ENCODE data around the gene SEC63.
"Not testable (repeated sequence)": the region's sequence is repeated elsewhere in the genome, so short reads cannot be mapped to it uniquely, and the experiment has no call there.

Gene SEC63

DNA sequence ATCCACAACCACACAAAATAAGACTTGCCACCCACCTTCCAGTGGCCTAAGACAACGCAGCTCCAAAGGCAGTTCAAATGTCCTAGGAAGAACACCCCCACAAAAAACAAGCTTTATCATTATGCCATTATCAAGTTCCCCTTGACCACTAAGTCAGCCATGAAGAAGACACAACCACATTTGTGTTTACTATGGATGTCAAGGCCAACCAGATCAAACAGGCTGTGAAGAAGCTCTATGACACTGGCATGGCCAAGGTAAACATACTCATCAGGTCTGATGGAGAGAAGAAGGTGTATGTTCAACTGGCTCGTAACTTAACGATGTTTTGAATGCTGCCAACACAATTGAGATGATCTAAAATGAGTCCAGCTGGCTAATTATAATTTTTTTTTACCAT, 26.1 kb downstream of the SEC63 start:
- DNase-seq (ENCODE audit: low read depth) = no peak

- no peak for DNase-seq (ENCODE audit: low read depth)
Observed at GRCh38 chr6:107928984-107929383, 29.0 kb downstream of the SEC63 start.

GRCh38 chr6:107926697-107927544, 31.1 kb downstream of the SEC63 start:
- DNase-seq (ENCODE audit: low read depth) = not testable (repeated sequence)

DNA sequence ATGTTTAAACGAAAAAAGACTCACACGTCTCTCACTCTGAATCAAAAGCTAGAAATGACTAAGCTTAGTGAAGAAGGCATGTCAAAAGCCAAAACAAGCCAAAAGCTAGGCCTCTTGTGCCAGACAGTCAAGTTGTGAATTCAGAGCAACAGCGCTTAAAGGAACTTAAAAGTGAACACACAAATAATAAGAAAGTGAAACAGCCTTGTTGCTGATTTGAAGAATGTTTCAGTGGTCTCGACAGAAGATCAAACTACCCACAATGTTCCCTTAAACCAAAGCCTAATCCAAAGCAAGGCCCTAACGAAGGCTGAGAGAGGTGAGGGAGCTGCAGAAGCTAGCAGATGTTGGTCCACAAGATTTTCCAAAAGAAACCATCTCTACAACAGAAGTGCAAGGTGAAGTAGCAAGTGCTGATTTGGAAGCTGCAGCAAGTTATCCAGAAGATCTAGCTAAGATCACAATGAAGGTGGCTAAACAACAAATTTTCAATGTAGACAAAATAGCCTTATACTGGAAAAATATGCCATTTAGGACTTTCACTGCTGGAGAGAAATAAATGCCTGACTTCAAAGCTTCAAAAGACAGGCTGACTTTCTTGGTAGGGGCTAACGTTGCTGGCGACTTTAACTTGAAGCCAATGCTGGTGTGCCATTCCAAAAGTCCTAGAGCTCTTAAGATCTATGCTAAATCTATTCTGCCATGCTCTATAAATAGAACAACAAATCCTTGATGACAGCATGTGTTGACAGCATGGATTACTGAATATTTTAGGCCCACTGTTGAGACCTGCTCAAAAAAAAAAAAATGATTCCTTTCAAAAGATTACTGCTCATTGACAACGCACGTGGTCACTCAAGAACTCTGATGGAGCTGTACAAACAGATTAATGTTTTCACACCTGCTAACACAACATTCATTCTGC, 40.3 kb downstream of the SEC63 start:
- DNase-seq (ENCODE audit: low read depth) = no peak

DNA sequence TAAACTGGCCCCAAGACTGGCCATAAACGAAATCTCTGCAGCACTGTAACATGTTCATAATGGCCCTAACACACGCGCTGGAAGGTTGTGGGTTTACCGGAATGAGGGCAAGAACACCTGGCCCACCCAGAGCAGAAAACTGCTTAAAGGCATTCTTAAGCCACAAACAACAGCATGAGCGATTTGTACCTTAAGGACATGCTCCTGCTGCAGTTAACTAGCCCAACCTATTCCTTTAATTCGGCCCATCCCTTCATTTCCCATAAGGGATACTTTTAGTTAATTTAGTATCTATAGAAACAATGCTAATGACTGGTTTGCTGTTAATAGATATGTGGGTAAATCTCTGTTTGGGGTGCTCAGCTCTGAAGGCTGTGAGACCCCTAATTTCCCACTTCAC, 41.0 kb downstream of the SEC63 start:
- DNase-seq (ENCODE audit: low read depth) = not testable (repeated sequence)

DNA sequence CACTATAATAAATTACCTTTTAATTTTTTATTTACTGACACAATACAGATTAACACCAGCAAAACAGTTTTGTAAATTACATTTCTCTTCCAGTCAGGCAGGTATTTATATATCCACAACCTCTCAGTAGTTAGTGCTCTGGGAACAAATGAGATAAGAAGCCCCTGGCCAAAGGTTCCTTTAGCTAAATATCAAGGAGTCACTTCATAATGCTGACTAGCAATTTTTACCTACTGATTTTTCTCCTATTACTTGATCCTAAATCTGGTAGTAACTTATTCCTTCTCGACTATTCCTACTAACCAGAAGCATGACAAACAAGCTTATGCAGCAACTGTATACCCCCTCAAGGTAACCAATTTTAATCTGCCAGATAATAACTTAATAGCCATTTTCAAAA, 46.3 kb downstream of the SEC63 start:
- DNase-seq (ENCODE audit: low read depth) = no peak

GRCh38 chr6:107894809-107895396, 63.1 kb downstream of the SEC63 start:
- no peak for DNase-seq (ENCODE audit: low read depth)

DNA sequence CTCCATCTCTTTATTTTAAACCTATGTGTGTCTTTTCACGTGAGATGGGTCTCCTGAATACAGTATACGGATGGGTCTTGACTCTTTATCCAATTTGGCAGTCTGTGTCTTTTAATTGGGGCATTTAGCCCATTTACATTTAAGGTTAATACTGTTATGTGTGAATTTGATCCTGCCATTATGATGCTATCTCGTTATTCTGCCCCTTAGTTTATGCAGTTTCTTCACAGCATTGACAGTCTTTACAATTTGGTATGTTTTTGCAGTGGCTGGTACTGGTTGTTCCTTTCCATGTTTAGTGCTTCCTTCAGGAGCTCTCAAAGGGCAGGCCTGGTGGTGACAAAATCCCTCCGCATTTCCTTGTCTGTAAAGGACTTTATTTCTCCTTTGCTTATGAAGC, 67.6 kb downstream of the SEC63 start:
- not testable (repeated sequence) for DNase-seq (ENCODE audit: low read depth)

DNA sequence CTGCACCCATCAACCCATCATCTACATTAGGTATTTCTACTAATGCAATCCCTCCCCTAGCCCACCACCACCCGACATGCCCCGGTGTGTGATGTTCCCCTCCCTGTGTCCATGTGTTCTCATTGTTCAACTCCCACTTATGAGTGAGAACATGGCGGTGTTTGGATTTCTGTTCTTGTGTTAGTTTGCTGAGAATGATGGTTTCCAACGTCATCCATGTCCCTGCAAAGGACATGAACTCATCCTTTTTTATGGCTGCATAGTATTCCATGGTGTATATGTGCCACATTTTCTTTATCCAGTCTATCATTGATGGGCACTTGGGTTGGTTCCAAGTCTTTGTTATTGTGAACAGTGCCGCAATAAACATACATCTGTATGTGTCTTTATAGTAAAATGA, 72.1 kb downstream of the SEC63 start:
- not testable (repeated sequence) for DNase-seq (ENCODE audit: low read depth)

- no peak for DNase-seq (ENCODE audit: low read depth)
Observed at GRCh38 chr6:107879941-107880340, 78.1 kb downstream of the SEC63 start.

GRCh38 chr6:107877968-107878367, 80.0 kb downstream of the SEC63 start:
- no peak for DNase-seq (ENCODE audit: low read depth)

GRCh38 chr6:107871976-107872375, 86.0 kb downstream of the SEC63 start:
- DNase-seq (ENCODE audit: low read depth) = no peak

DNA sequence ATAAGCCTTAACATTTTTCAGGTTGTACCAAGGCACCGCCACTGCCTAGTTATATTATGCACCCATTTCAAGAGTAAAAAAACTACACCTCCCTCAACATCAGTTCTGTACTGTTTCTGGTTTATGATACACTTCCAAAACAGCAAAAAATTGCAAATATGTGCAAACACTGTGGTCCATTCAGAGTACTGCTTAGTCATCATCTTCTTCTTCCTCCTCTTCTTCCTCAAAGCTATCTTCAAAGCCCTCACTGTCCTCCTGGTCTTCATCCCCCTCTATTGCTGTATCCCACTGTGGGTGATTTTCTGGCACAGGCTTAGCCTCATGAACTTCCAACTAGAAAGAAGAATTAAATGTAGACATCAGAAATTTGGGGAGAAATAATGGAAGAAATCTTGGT, 86.5 kb downstream of the SEC63 start:
- not testable (repeated sequence) for DNase-seq (ENCODE audit: low read depth)

DNA sequence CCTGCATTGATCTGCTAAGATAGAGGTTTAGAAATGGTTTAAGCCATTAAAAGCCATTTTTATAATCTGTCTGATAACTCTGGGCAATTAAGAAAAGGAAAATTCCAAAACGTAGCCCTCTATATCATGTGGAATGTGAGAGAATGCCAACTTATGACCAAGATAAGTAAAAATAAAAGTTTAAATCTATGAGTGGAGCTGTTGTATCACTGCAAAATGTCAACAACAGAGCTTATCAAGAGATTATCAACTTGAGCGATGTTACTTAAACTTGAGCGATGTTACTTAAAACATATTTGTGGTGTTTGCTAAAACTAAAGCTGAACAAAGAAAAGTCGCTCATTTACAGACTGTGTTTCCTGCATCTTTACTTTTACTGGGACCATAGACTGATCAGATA, 87.0 kb downstream of the SEC63 start:
- no peak for DNase-seq (ENCODE audit: low read depth)

- DNase-seq (ENCODE audit: low read depth) = no peak
Observed at GRCh38 chr6:107870381-107870780, 87.6 kb downstream of the SEC63 start.

GRCh38 chr6:107869871-107870270, 88.1 kb downstream of the SEC63 start:
- no peak for DNase-seq (ENCODE audit: low read depth)

DNA sequence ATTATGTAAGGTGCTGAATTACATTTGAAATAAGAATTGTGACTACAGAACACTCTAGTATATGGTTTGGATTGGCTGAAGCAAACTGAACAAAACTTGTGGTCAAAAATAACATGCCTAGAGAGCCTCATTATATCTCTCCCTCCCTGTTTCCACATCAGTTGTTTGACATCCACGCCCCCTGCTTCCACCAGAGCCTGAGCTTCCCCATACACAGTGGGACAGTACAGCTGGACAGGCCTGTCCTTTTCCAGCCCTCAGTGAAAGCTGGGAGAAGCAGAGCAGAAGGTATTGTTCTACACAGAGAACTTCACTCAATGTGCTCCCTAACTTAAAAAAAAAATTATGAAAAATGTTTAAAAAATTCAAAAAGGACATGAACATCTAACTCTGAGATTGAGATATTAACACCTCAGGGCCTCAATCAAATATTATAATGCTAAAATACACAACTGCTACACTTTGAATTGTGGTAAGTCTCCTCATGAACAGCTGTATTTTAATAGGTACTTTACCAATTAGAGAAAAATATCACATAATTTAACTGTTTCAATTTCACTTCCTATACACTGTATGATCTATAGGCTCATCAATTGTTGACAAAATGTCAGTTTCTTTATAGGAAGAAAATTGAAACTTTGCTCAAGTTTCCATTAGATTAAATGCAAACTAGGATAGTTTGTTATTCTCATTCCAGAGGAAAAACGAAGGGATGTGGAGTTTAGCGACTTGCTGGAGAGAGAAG, 89.0 kb downstream of the SEC63 start:
- DNase-seq (ENCODE audit: low read depth) = no peak

DNA sequence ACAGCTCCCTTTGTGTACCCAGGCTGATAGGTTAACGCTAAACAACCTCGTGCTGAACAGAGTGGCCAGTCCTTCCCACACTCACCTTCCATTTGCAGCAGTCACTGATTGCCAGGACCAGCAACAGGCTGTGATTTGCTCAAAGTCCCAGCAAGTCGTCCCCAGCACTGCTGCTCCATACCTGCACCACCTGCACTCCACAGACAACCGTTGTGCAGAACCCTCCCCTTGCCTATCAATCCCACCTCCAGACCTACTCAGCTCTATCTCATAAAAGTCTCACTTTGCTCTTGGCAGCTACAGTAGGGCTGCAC, 90.7 kb downstream of the SEC63 start:
- DNase-seq (ENCODE audit: low read depth) = no peak

DNA sequence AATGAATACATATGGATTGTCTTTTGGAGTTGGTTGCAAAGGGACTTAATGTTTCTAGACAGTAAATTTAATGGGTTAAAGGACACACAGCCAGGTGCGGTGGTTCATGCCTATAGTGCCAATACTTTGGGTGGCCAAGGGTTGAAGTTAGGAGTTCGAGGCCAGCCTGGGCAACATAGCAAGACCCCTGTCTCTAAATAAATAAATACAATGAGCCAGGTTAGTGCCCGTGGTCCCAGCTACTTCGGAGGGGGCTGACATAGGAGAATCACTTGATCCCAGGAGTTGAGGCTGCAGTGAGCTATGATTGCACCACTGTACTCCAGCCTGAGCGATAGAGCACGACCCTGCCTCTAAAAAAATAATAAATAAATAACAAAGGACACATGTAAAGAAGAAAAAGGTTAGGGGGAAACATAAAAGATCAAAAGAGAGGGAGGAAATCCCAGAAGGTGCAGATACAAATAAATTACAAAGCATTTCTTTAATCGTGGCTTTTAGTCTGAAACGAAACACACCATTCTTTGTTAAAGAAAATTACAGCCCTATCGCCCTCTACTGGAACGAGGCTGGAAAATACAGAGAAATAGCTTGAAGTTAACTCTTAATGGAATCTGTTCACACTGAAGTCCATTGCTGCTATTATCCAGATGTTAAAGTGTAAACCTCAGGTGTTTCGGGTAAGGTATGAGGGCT, 91.3 kb downstream of the SEC63 start:
- peak; percentile 4 for DNase-seq (ENCODE audit: low read depth)

DNA sequence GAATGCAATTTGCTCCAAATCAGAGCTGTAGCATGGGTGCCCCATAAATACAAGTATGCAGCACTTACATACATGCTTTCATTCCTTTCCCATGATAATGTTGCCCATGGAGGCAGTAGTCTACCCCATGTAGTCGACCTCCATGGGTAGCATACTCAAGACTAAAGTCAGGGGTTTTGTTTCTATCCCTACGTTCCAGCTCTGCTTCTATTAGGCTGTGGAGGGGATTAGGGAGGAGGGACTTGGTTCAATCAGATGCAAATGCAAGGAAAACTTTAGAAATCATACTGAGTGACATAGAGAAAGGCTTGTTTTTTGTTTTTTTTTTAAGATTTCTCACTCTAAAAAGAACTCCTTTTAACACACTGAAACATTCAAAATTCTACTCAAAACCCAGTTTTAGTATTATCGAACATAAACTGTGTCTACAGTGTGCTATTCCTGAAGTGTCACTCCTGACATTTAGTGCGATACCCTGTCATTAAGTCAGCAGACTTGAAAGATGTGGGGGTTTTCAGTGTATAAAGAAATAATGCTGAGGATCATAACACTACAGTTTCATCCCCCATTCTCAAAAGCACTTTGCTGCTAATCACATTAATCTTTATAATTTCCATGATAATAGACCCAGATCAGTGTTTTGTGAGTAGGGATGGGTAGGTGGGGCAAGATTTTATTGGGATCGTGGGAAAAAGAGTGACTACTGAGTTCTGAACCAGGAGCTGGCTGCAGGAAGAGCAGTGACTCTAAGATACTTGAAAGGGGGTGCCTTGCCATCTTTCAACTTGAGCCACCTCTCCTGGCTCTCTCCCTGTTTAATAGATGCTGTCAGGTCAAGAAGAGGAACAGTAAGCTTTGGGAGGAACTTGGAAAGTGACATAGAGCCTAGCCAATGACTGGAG, 93.5 kb downstream of the SEC63 start:
- no peak for DNase-seq (ENCODE audit: low read depth)

All from activated T-cell treated with anti-CD3 and anti-CD28 coated beads for 1 hour (primary cell).